ENCODE data around the gene ALOX5. TPM values are rescaled to one million over a fixed set of nuclear protein-coding genes. Genes with fewer than 3 reads are reported as not detected.
"Not testable (repeated sequence)": the region's sequence is repeated elsewhere in the genome, so short reads cannot be mapped to it uniquely, and the experiment has no call there.

ALOX5 gene
- polyA plus RNA-seq, 3 donors, result 2.5 to 6.4 (median 4.9) TPM

DNA sequence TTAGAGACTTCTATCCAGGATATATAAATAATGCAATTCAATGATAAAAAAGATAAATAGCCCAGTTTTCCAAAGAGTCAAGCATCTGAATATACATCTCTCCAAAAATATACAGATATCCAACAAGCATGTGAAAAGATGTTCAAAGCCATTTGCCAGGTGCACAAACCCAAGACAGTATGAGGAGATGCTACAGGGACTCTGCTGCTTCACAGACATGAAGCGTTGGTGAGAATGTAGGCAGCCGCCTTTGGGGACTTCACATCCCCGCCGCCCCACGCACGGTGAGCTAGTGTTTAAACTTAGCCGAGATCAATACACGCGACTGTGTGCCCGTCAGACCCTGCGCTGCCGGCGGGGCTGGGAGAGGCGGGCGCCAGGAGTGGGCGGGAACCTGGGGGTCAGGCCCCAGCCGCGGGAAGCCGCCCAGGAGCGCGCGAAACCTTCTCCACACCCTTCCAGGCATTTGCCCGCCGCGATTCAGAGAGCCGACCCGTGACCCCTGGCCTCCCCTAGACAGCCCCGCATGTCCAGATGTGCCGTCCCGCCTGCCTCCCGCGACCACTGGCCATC, 927 bp upstream of the ALOX5 start:
- DNase-seq, result no peak

DNA sequence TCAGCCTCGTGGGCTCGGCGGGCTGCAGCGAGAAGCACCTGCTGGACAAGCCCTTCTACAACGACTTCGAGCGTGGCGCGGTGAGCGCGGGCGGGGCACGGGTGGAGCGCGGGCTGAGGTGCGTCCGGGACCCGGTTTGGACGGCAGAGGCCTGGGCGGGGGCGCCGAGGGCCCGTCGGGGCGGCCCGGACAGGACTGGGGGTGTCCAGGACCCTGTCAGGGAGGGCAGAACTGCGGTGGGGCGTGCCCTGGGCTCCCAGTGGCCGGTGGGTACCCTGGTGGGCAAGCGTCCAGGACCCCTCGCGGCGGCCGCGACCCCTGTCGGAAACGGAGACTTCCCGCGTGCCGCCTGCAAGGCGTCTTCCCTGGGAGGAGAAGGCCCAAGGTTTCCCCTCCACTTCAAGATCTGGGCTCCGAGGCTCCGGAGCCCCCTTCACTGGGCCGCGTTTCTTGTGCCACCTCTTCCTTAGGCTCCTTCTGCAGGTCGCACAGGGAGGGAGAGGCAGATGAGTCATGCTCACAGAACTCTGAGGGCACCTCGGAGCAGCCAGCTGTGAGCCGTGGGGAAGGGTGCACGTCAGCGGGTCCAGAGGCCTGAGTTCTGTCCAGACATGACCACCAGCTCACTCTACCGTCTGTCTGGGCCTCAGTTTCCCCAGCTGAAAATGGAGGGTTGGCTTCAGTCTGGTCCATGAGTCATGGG, 485 bp downstream of the ALOX5 start:
- no peak for DNase-seq

DNA sequence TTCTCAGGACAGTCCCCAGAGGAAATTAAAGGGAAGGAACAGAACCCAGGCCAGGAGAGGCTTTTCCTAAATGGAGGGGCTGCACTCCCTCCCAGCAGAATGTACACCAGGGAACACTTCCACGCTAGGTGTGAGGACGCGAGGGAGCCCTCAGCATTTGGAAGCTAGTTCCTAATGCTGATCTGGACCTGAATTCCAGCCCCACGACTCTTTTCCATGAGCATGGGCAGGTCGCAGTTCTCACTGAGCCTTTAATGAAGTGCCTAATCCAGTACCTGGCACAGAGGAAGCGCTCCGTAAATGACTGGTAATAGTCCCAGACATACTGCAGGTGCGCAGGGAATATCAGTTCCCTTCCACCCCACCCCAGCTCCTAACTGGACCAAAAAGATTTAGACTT, 1.1 kb downstream of the ALOX5 start:
- no peak for DNase-seq

DNA sequence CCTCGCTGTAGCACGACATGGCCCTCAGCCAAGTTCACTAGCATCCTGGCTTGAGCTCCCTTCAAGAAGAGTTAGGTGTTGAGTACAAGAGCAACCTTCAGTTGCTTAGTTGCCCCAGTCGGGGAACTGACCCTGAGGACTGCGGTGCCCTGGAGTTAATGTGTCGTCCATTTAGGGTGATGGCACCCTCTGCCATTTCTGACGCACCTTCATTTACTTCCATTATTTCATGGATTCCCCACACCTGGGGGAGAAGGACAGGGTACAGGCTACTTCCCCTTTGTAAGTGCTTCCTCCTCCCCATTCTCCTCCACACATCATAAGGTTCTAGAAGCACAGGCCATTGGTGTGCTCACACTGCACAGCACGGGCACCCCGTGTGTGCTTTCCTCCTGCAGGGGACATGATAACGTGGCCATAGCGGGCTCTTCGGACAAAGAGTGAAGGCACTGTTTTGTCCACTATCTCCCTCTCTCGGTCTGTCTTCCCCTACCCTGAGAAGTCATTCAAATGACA, 1.8 kb downstream of the ALOX5 start:
- DNase-seq, result no peak

DNA sequence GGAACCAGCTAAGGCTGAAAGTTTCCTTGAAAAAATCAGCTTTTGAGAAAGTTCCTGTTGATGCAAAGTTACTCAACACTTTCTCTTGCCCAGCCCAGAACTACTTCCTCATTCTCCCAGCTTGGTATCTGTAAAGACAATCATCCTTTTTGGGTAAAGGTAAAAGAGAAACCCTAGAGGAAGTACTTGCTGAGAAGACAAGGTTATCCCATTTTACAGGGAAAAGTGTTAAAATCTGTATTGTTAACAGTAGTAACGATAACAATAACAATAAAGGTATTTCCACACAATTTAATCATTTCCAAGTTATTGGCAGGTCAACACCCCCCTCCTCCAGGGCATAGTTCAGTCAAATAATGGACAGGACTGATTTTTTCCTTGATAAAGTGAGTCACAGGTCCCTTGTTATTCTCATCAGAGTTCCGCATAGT, 2.4 kb downstream of the ALOX5 start:
- DNase-seq, result no peak

DNA sequence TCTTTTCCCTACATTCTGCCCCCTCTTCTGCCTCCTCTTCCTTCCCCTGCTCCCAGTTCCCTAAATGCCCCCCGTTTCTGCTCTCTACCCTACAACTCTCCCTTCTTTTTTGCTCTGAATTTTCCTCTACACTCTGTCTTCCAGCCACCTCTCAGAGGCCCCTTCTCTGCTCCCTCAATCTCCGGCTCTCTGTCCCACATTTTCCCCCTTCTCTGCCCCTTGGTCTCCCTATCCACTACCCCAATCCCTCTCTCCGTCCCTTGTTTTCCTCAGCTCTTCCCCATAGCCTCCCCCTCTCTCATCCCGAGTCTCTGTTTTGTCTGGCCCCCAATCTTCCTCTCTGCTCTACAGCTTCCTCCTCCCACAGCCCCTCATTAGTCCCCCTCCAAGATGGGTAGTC, 3.3 kb downstream of the ALOX5 start:
- DNase-seq, result no peak

DNA sequence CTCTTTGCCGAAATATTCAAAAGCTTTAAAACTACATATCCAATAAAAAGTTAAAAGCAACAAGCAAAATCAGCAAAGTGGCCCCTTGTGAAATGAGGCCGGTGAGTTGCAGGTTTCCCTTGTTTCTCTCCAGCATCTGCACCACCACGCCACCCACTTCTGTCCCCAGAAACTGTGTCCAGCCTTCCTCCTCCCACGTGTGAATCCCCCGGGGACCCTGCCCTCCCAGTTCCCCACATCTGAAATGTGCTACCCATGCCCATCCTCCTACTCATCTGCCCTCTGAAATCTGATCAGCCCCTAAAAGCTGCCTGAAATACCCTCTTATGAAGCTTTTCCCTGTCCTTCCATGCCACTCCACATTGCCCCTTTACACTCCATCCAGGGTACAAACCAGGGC, 3.8 kb downstream of the ALOX5 start:
- DNase-seq, result no peak

DNA sequence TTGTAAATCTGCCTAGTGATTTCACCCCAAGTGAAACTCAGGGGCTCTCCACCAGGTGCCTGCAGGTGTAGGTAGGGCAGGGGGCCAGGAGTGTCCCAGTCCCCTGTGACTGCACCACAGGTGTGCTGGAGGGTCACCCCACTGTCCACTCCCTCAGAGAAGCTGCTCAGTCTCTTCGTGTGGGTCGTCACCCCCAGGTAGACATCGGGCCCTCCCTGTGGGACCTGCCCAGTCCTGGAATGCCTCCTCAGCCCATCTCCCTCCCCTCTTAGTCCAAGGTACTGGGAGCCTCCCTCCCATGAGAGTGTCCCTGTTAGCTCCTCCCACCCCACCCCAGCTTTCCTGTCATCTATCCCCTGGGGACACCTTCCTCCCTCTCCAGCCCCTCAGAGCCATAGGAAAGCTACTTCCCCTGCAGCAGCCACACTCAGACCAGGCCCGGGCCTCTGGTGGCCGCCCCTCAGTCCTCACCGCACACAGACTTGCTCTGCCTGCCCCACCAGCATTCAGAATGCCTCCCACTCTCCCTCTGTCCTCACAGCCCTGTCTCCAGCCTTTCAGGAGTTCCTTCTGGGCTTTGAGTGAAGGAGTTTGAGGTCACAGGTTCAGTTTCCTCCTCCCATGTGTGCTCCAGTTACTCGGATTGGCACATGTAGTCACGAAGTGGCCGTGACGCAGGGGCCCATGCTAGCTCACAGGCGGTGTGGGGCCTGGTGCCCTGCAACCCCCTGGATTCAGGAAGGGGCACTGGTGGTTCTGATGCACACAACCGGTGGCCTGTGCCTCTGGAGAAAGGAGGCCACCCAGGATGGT, 5.1 kb downstream of the ALOX5 start:
- no peak for DNase-seq

DNA sequence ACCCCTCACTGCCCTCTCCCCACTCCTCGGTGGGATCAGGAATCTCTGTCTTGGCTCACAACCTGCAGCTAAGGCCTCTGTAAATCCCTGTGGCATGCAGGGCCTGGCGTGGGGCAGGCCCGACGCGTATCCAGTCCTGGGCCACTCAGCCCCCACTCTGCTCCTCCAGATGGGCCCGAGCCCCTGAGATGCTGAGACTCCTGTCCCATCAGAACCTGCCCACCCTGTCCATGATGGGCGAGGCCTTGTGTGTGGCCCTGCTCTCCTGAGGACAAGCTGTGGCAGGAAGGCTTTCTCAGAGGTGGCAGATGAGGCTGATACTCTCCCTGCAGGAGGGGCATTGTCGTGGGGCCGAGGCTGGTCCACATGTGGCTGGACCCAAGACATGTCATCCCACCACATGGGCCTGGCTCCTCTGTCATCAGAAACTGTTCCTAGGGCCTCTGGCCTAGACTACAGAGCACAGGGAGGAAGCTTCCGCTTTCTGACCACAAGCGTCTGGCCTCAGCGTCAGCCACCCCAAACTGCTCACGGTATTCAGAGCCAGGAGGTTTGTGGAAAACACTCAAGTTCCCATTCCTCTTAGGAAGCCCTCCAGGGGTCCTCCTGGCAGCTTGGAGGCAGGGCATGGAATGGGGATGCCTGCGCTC, 6.0 kb downstream of the ALOX5 start:
- no peak for DNase-seq

DNA sequence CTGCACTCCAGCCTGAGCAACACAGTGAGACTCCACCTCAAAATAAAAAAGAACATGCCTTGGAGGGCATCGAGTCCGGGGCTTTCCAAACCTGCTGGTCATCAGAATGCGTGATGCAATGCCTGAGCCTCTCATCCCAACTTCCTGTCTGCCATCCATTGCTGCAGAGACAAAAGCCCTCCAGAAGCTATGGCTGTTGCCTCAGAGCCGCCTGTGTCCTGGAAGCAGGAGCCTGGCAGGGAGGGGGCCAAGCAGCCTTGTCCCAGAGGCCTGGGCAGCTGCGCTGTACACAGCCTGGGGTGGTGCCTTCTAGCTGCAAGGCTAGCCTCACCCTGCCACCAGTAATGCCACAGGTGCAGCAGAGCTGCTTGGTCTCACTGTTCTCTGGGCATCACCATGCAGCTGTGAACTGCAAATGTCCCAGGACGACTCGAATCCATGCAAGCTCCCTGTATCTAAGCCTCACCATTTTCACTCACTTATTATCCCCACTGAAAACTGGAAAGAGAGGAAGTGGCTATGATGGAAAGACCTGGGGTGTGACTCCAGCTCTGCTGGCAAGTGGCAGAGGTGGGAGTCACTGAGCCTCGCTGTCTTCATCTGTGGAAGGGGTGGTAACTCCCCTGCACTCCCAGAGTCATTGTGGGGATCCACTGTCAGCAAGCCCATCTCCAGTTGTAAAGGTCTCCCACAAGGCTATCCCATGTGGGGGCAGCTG, 7.0 kb downstream of the ALOX5 start:
- no peak for DNase-seq

DNA sequence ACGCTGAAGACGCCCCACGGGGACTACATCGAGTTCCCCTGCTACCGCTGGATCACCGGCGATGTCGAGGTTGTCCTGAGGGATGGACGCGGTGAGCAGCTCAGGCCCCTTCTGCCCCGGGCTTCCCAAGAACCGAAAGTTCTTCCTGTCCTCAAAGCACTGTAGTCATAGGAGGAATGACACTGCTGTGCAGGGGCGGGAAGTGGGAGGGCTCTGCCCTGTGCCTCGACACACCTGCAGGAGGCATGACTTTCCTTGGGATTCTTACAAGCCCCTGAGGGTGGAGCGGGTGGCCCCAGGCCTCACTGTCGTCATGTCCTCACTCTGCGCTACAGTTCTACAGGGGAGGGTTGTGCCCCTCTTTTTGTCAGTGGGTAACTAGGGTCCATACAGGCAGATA, 8.6 kb downstream of the ALOX5 start:
- no peak for DNase-seq

DNA sequence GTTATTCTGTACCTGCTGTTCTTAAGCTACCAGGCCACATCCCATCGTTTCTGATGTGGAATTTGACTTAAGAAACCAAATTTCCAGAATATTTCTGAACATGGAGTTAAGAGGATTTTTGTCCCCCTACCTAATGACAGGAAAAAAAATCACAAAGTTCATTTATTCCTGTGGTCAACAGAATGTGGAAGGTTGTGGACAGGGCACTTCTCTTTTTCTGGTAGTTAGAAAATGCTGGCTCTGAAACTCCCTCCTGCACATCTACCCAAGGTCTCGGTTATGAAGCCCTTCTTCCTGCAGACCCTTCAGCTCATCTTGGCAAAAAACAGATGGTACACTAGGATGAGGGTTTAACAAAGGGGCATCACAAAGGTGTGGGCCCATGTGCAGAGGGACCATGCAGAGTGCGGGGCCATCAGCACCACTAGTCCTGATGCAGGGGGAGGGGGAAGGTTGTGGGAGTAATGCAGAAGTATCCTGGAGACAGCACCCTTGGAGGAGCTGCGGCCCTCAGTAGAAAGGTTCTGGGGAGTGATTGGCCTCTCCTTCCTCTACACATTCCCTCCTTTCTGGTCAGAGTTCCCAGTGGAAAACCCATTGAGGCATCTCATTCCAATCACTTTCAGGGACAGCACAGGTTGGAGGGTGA, 9.8 kb downstream of the ALOX5 start:
- no peak for DNase-seq

DNA sequence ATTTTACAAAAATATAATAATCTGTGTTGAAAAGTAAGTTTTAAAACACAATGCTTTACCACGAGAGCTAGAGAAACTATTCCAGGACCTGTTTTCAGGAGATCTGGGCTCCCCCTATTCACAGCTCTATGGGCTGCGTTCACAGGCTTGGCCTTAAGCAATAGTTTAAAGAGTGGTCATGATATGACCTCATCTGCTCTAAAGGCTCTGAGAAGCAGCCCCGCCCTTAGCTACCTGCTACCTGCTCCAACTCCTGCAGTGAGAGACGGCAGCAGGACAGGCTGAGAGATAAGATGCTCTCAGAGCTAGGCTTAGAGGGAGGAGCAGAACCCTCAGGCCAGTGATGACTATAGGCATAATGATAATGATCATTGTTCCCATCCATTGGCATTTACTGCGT, 12.6 kb downstream of the ALOX5 start:
- DNase-seq, result no peak

DNA sequence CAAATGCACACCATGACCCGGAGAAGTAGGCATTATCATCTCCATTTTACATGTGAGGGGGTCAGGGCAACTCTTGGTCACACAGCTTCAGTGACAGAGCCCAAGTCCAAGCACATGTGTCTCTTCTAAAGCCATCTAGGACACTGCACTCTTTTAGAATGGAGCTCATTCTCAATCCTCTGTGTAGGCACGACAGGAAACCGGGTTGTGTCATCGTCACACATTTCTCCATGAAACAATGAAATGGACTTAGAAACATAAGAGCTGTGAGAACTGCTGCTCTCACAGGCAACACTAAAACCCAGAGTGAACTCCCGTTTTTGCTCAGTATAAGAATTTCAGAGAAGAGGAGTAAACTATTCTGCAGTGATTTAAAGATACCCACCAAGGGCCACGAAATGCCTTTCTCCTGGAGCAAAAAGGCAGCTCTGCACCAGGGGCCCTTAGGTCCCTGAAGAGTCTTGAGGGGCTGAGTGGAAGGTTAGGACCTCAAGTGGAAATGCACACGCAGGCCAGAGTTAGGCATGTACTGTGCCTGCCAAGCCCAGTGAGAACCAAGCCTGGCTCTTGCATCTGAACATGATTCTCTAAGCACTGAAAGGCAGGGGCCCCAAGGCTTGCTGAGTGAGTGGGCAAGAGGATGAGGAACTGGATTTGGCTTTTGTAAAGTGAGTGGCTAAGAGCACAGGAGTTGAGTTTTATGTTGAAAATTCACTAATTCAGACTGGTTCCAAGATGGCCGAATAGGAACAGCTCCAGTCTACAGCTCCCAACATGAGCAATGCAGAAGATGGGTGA, 13.3 kb downstream of the ALOX5 start:
- DNase-seq, result no peak

DNA sequence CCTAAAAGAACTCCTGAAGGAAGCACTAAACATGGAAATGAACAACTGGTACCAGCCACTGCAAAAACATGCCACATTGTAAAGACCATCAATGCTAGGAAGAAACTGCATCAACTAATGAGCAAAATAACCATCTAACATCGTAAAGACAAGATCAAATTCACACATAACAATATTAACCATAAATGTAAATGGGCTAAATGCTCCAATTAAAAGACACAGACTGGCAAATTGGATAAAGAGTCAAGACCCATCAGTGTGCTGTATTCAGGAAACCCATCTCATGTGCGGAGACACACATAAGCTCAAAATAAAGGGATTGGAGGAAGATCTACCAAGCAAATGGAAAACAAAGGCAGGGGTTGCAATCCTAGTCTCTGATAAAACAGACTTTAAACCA, 15.7 kb downstream of the ALOX5 start:
- DNase-seq, result not testable (repeated sequence)

DNA sequence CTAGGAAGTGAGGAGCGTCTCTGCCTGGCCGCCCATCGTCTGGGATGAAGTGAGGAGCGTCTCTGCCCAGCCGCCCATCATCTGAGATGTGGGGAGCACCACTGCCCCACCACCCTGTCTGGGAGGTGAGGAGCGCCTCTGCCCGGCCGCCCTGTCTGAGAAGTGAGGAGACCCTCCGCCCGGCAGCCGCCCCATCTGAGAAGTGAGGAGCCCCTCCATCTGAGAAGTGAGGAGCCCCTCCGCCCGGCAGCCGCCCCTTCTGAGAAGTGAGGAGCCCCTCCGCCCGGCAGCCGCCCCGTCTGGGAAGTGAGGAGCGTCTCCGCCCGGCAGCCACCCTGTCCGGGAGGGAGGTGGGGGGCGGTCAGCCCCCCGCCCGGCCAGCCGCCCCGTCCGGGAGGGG, 17.6 kb downstream of the ALOX5 start:
- not testable (repeated sequence) for DNase-seq

DNA sequence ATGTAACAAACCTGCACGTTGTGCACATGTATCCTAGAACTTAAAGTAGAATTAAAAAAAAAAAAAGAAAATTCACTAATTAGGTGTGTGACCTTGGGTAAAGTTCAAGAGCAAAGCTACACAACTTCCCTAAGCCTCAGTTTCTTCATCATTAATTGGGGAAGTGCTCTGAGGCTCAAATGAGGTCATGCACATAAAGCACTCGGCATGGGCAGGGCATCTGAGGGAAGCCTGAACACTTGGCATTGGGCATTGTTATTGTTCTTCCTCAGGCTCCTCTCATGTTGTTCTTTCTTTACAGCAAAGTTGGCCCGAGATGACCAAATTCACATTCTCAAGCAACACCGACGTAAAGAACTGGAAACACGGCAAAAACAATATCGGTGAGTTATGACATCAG, 21.5 kb downstream of the ALOX5 start:
- no peak for DNase-seq

DNA sequence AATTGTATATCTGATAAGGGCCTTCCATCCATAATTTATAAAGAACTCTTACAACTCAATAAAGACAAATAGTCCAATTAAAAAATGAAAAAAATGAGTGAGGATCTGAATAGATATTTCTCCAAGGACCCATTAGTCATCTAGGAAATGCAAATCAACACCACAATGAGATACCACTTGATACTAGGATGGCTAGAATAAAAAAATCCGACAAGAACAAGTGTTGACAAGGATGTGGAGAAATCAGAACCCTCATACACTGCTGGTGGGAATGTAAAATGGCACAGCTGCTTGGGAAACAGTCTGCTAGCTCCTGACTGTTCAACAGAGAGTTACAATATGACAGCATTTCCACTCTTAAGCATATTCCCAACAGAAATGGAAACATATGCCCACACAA, 24.6 kb downstream of the ALOX5 start:
- DNase-seq, result no peak

DNA sequence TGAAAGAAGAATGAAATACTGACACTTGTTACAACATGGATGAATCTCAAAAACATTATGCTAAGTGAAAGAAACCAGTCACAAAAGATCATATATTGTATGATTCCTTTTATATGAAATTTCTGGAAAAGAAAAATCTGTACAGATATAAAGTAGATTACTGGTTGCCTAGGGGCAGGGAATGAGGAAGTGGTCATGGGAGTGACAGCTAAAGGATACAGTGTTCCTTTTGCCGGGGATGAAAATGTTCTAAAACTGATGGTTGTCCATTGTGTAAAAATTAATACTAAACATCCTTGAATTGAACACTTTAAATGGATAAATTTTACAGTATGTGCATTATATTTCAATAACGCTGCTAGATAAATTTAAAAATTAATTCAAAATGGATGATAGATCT, 25.1 kb downstream of the ALOX5 start:
- DNase-seq, result no peak

DNA sequence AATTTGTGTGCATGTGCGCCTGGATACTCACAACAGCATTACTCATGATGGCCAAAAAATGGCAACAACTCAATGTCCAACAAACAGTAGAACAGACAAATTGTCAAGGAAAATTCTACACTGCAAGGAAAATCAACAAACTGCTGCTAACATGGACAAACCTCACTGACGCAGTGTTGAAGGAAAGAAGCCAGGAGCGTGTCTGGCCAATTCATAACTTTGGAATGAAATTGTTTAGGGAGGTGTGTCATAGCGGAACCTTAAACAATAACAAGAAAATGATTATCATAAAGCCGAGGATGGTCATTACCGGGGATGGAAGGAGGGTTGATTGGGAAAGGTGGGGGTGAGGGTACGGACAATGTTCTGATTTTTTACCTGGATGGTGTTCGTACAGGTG, 29.1 kb downstream of the ALOX5 start:
- no peak for DNase-seq
